NCI-H748 (cell line): Measurements from ENCODE around the gene LRRC71.

Source experiments
- DNase-seq: peaks from one replicate; lab custom pipeline; 2025; ENCODE audit not compliant: unreplicated experiment; lab: John Stamatoyannopoulos, UW

The LRRC71 gene

GRCh38 chr1:156945881-156946661 is 25.6 kb downstream of the LRRC71 start:
- no peak for DNase-seq

- no peak for DNase-seq
Measured at GRCh38 chr1:156947127-156947526, 26.7 kb downstream of the LRRC71 start.

GRCh38 chr1:156947818-156948525 is 27.5 kb downstream of the LRRC71 start:
- DNase-seq: no peak

- no peak for DNase-seq
Measured at GRCh38 chr1:156948708-156949107, 28.3 kb downstream of the LRRC71 start.

GRCh38 chr1:156949127-156949526 is 28.7 kb downstream of the LRRC71 start:
- no peak for DNase-seq

- no peak for DNase-seq
Measured at GRCh38 chr1:156951371-156951770, 30.9 kb downstream of the LRRC71 start.

- no peak for DNase-seq
Measured at GRCh38 chr1:156953571-156953970, 33.1 kb downstream of the LRRC71 start.

GRCh38 chr1:156956333-156956732 is 35.9 kb downstream of the LRRC71 start:
- DNase-seq: no peak

GRCh38 chr1:156957634-156958033 is 37.2 kb downstream of the LRRC71 start:
- no peak for DNase-seq

GRCh38 chr1:156958247-156958714 is 37.8 kb downstream of the LRRC71 start:
- no peak for DNase-seq

GRCh38 chr1:156959414-156959813 is 39.0 kb downstream of the LRRC71 start:
- peak; percentile 3 for DNase-seq

GRCh38 chr1:156959925-156960324 is 39.5 kb downstream of the LRRC71 start:
- no peak for DNase-seq

GRCh38 chr1:156961709-156962108 is 41.3 kb downstream of the LRRC71 start:
- DNase-seq: no peak

GRCh38 chr1:156963621-156964020 is 43.2 kb downstream of the LRRC71 start:
- no peak for DNase-seq

- DNase-seq: no peak
Measured at GRCh38 chr1:156964441-156964840, 44.0 kb downstream of the LRRC71 start.

- no peak for DNase-seq
Measured at GRCh38 chr1:156969496-156969895, 49.1 kb downstream of the LRRC71 start.

GRCh38 chr1:156970017-156970416 is 49.6 kb downstream of the LRRC71 start:
- DNase-seq: no peak

- DNase-seq: no peak
Measured at GRCh38 chr1:156973417-156973816, 53.0 kb downstream of the LRRC71 start.

GRCh38 chr1:156975084-156975483 is 54.7 kb downstream of the LRRC71 start:
- no peak for DNase-seq

- DNase-seq: no peak
Measured at GRCh38 chr1:156980551-156980950, 60.1 kb downstream of the LRRC71 start.
